PFSK-1 (cell line): Measurements from ENCODE around the gene EMC8.

Source experiments
- FOXP2 ChIP-seq: optimal IDR thresholded peaks from 2 replicates; pipeline ENCODE3; 2011; ENCODE audit warnings: borderline replicate concordance, control low read depth, inconsistent platforms; ENCODE audit not compliant: insufficient read depth; ENCODE audit errors: extremely low read length, extremely low read depth
- POLR2AphosphoS5 ChIP-seq: IDR thresholded peaks from 2 replicates; pipeline ENCODE4 v1.6.1; 2012; ENCODE audit warnings: low read depth, mild to moderate bottlenecking, control low read depth, low read length, moderate library complexity
- REST ChIP-seq, 2 experiments: IDR thresholded peaks; 2 replicates each; pipeline versions ENCODE4 v1.6.1 to v1.8.0; 2011 to 2012; ENCODE audit warnings: low read depth in 2 of 2, low read length in 2 of 2, control low read depth in 1 of 2, inconsistent platforms in 1 of 2, mild to moderate bottlenecking in 1 of 2, moderate library complexity in 1 of 2; ENCODE audit not compliant: insufficient read depth in 1 of 2
- SIN3A ChIP-seq: IDR thresholded peaks from 2 replicates; pipeline ENCODE4 v1.6.1; 2012; ENCODE audit warnings: mild to moderate bottlenecking, low read length, moderate library complexity, borderline replicate concordance; ENCODE audit not compliant: insufficient read depth
- TAF1 ChIP-seq: IDR thresholded peaks from 2 replicates; pipeline ENCODE4 v1.6.1; 2012; ENCODE audit warnings: low read length, control low read depth, borderline replicate concordance; ENCODE audit not compliant: insufficient read depth

GRCh38 chr16:85793662-85794298, 5.6 kb downstream of the EMC8 start:
- no peak for TF ChIP-seq REST (IDR thresholded peaks at IDR 0.05; ENCODE audit: insufficient read depth in 1 of 2, low read depth in 2 of 2, low read length in 2 of 2)
- TF ChIP-seq POLR2AphosphoS5 = no peak
- TF ChIP-seq SIN3A = no peak
- TF ChIP-seq TAF1 = no peak
- no peak for TF ChIP-seq FOXP2
